ENCODE measurements around the gene TBX4. TPM values are rescaled to one million over a fixed set of nuclear protein-coding genes. Genes with fewer than 3 reads are reported as not detected.

TBX4 gene
- total RNA-seq, 2 donors from 2014 or later: not detected

DNA sequence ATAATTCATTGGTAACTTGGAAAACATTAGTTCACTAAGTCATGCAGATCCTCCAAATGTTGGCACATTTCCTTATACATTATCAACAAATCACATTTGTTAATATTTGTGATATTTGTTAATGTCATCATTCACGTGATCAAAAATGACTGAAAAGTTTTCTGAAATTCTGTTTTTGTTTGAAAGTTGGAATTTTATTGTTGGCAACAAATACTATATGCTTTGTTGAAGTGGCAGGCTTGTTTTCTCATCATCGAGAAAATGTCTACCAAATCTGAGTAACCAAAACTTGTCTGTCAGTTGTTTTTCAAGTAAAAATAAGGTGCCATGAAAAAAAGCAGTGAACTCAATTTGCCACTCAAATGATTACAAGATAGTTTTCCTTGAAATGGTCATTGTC is 75.9 kb downstream of the TBX4 start:
- DNase-seq (ENCODE audit: low spot score): no peak
- H3K27me3 ChIP-seq: no peaks in the 10 kb centered on the region
- no peaks in the 10 kb centered on the region for H3K4me1 ChIP-seq
- H3K9me3 ChIP-seq: no peaks in the 10 kb centered on the region
- no peak overlapping the region for H3K27ac ChIP-seq
- TF ChIP-seq, protein P1, sequence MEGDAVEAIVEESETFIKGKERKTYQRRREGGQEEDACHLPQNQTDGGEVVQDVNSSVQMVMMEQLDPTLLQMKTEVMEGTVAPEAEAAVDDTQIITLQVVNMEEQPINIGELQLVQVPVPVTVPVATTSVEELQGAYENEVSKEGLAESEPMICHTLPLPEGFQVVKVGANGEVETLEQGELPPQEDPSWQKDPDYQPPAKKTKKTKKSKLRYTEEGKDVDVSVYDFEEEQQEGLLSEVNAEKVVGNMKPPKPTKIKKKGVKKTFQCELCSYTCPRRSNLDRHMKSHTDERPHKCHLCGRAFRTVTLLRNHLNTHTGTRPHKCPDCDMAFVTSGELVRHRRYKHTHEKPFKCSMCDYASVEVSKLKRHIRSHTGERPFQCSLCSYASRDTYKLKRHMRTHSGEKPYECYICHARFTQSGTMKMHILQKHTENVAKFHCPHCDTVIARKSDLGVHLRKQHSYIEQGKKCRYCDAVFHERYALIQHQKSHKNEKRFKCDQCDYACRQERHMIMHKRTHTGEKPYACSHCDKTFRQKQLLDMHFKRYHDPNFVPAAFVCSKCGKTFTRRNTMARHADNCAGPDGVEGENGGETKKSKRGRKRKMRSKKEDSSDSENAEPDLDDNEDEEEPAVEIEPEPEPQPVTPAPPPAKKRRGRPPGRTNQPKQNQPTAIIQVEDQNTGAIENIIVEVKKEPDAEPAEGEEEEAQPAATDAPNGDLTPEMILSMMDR (IDR thresholded peaks at IDR 0.05): no peak
- no peaks in the 10 kb centered on the region for H3K36me3 ChIP-seq
- no peak overlapping the region for H3K4me3 ChIP-seq

DNA sequence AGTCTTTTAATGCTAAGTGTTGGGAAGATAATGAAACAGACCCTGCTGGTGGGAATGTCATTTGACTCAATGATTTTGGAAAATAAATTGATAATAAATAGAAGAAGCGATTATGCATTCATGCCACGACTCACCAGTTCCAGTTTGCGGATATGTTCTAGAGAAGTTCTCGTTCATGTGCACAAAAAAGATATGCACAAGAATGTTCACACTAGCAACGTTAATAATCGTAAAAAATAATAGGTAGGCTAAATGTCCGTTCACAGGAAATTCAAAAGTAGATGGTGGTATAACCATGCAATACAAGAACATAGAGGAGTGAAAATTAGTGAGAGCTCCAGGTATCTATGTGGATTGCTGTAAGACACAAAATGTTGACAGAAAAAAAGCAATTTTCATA is 79.0 kb downstream of the TBX4 start:
- Histone ChIP-seq H3K4me1 (no peaks in the 10 kb centered on the region), H3K27me3 (no peaks in the 10 kb centered on the region), H3K36me3 (no peaks in the 10 kb centered on the region), H3K9me3 (no peaks in the 10 kb centered on the region), H3K4me3 (no peak overlapping the region), H3K27ac (no peak overlapping the region)
- TF ChIP-seq, protein P1 (IDR thresholded peaks at IDR 0.05): no peak
- DNase-seq (ENCODE audit: low spot score): no peak

- Histone ChIP-seq H3K27ac (no peak overlapping the region), H3K36me3 (no peaks in the 10 kb centered on the region), H3K4me3 (no peak overlapping the region), H3K27me3 (no peaks in the 10 kb centered on the region), H3K9me3 (no peaks in the 10 kb centered on the region), H3K4me1 (no peaks in the 10 kb centered on the region)
- TF ChIP-seq, protein P1 (IDR thresholded peaks at IDR 0.05): no peak
- no peak for DNase-seq (ENCODE audit: low spot score)
Observed at GRCh38 chr17:61532826-61533225, 80.6 kb downstream of the TBX4 start.

DNA sequence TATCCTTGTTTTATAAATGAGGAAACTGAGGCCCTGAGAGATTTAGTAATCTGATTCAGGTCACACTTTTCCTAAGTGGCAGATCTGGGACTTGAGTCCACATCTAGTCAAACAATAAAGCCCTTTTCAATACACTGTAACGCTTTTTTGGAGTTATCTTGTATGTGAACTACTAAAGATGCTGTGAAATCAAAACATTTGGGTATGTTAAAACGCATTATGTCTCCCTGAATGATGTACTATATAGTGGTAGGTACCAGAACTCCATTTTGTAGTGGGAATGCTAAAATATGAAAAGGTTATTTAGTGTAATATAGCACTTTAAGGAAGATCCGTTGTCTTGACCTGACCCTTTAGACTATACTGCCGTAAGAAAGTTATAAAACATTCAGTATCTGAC is 81.6 kb downstream of the TBX4 start:
- DNase-seq (ENCODE audit: low spot score): no peak
- no peaks in the 10 kb centered on the region for H3K27me3 ChIP-seq
- TF ChIP-seq, protein P1 (IDR thresholded peaks at IDR 0.05): no peak
- no peaks in the 10 kb centered on the region for H3K9me3 ChIP-seq
- no peaks in the 10 kb centered on the region for H3K36me3 ChIP-seq
- H3K4me1 ChIP-seq: no peaks in the 10 kb centered on the region
- H3K27ac ChIP-seq: no peak overlapping the region
- H3K4me3 ChIP-seq: no peak overlapping the region

DNA sequence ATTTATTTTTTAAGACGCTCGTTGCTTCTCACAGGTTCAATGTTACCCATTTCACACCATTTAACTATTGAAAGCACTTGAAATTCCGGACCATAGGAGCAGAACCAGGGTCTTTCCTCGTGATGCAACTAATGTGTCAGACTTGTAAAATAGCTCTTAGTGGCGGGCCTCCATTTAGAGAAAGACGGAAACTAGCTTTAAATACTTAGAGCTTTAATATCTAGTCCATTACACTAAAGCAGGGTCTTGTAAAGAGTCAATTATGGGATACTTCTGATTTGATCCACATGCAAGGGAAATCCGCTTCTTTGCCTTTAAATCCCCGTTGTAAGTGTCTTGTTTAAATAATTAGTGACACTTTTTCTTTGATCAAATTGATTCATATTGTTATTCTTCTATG is 82.2 kb downstream of the TBX4 start:
- Histone ChIP-seq H3K27ac (no peak overlapping the region), H3K36me3 (no peaks in the 10 kb centered on the region), H3K4me1 (no peaks in the 10 kb centered on the region), H3K27me3 (no peaks in the 10 kb centered on the region), H3K9me3 (no peaks in the 10 kb centered on the region), H3K4me3 (no peak overlapping the region)
- TF ChIP-seq, protein P1 (IDR thresholded peaks at IDR 0.05): no peak
- no peak for DNase-seq (ENCODE audit: low spot score)

Other genes starting within 250 kb of the TBX4 start
- gene TBX2, start 52.6 kb upstream of the TBX4 start, total RNA-seq: 1 to 10 TPM; 4.3 to 6.9 TPM
- gene NACA2, start 138.8 kb downstream of the TBX4 start, total RNA-seq: not detected

Measured in right atrium auricular region (tissue), 2 donors.